COLO668 (cell line): Measurements from ENCODE around the gene ANKRD27.
A peak's percentile ranks its signal among the peaks of the same experiment; 100 is the strongest.
"Not testable (repeated sequence)": the region's sequence is repeated elsewhere in the genome, so short reads cannot be mapped to it uniquely, and the experiment has no call there.

ENCODE experiments used
- DNase-seq: peaks from one replicate; lab custom pipeline; 2025; ENCODE audit not compliant: unreplicated experiment; lab: John Stamatoyannopoulos, UW

ANKRD27 gene

DNA sequence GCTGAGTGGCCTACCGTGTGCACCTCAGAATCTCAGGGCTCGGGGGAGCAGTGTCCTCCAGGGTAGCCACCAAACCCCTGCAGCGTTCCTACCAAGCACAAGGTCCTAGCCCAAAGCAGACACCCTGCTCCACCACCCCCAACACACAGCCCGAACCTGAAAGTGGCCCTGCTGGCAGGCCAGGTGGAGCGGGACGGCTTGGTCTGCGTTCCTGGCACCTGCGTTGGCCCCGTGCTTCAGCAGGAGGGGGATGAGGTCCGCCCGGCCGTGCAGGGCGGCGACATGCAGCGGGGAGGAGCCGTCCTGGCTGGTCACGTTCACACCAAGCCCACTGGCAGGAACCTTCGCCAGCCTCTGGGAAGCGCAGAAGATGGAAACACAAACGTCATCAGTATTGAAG is 67.5 kb downstream of the ANKRD27 start:
- DNase-seq: no peak

DNA sequence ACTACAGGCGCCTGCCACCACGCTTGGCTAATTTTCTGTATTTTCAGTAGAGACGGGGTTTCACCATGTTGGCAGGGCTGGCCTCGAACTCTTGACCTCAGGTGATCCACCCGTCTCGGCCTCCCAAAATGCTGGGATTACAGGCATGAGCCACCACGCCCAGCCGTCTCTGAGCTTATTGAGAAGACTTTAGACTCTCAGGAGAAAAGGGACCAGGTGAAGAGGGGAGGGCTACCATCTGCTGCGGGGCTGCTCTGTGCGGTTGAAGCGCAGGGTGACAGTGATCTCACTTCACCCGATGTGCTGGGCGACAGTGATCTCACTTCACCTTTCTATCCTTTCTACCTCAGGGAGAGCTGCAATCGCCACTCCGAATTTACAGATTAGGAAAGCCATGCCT is 68.7 kb downstream of the ANKRD27 start:
- no peak for DNase-seq

GRCh38 chr19:32605544-32605943 is 69.4 kb downstream of the ANKRD27 start:
- no peak for DNase-seq

GRCh38 chr19:32603961-32604360 is 71.0 kb downstream of the ANKRD27 start:
- no peak for DNase-seq

DNA sequence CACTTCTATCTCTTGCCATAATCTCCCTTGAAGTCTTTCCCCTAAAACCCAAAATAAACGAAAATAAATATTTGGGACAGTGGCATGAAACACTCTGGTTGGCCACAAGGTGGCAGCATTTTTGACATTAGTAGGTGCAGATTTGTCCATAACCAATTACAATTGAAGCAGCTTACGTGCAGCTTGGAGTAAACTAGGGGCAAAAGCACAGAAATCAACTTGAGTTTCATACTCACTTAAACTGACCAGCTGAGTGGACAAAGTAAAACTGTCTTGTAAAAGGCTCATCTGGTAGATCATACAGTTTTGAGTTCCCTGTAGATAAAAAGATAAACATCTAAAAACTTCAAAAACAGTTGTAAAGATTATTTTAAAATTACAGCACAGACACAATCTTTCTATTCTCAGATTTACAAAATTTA is 75.2 kb downstream of the ANKRD27 start:
- DNase-seq: peak; percentile 22

DNA sequence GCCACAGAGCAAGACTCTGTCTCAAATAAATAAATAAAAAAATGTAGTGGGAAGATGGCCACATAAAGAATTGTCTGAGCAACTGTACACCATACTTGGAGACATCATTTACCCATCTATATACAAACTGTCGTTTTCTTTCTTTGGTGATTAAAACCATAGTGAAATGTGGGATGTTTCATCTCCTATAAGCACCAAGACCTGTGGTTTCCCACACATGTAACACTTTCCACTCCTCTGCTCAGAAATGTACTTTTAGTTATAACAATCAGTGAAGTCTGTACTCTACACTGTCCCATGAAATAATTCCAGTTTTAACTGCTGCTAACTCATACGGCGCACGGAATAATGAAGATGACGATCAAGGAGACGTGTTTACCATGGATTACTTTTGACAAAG is 75.7 kb downstream of the ANKRD27 start:
- no peak for DNase-seq

- no peak for DNase-seq
Measured at GRCh38 chr19:32598022-32598421, 77.0 kb downstream of the ANKRD27 start.

DNA sequence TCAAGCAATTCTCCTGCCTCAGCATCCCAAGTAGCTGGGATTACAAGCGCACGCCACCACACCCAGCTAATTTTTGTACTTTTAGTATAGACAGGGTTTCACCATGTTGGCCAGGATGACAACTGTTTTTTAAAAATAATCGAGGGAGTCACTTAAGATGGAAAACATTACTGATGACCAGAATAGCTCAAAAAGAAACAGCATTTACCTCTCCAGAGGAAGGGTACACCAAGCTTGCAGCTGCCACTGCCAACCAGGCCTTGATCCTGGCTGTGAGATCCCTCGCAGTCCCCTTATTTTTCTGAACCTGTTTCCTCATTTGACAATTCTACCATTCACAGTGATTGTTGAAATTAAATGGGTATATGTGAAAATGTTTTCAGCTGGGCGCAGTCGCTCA is 79.5 kb downstream of the ANKRD27 start:
- no peak for DNase-seq

- no peak for DNase-seq
Measured at GRCh38 chr19:32594021-32594420, 81.0 kb downstream of the ANKRD27 start.

DNA sequence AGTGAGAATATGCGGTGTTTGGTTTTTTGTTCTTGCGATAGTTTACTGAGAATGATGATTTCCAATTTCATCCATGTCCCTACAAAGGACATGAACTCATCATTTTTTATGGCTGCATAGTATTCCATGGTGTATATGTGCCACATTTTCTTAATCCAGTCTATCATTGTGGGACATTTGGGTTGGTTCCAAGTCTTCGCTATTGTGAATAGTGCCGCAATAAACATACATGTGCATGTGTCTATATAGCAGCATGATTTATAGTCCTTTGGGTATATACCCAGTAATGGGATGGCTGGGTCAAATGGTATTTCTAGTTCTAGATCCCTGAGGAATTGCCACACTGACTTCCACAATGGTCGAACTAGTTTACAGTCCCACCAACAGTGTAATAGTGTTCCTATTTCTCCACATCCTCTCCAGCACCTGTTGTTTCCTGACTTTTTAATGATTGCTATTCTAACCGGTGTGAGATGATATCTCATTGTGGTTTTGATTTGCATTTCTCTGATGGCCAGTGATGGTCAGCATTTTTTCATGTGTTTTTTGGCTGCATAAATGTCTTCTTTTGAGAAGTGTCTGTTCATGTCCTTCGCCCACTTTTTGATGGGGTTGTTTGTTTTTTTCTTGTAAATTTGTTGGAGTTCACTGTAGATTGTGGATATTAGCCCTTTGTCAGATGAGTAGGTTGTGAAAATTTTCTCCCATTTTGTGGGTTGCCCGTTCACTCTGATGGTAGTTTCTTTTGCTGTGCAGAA is 87.1 kb downstream of the ANKRD27 start:
- DNase-seq: not testable (repeated sequence)

DNA sequence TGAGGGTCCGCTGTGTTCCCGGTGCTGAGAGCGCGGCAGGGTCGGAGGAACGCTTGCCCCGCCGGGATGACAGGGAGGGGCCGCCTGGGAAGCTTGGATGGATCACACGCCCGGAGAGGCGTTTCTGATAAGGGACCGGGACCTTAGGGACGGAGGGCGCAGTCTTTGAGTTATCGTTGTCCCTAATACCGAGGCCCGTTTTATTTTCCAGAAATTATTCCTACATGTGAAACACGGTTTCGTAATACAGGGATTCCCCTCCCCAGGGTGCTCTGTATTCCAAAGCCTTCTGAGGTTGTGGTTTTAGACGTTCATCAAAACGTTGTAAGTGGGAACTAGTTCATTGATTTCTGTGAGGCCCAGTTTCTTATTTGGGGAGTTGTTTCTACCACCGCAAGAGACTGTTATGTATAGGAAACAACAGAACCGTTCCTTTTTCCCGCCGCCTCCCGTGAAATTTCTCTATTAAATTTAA is 93.2 kb downstream of the ANKRD27 start:
- DNase-seq: peak; percentile 24

- DNase-seq: peak; percentile 98
Measured at GRCh38 chr19:32580901-32581704, 93.9 kb downstream of the ANKRD27 start, which contains the start of gene PDCD5. Gene PDCD5 (plus strand): TSS chr19:32581190. CDS start chr19:32581262, 72 bp downstream.

DNA sequence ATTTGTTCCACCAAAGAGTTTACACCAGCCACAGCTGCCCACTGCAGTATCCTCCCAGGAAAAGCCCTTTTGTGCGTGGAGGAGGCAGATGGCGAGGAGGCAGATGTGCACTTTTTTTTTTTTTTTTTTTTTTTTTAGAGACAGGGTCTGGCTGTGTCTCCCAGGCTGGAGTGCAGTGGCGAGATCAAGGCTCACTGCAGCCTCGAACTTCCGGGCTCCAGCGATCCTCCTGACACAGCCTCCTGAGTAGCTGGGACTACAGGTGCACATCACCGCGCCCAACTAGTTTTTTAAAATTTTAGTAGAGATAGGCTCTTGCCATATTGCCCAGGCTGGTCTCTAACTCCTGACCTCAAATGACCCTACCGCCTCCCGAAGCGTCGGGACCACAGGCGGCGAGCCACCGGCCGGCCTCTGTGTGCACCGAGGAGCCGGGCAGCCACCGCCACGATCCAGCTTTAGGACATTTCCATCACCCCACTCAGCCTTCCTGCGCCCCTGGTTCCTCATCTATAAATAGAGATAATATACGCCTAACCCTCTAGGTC is 94.6 kb downstream of the ANKRD27 start:
- peak; percentile 22 for DNase-seq

DNA sequence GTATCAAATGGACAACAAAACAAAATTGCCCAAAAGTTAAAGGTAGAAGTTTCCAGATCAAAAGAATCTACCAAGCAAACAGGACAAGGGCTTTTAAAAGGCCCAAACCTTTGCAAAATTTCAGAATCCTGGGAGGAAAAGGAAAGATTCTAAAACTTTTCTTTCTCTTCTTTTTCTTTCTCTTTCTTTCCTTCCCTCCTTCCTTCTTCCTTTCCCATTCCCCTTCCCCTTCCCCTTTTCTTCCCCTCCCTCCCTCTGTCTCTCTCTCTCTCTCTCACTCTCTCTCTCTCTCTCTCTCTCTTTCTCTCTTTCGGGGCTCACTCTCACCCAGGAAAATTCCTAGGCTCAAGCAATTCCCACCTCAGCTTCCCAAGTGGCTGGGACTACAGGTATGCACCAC is 98.2 kb downstream of the ANKRD27 start:
- no peak for DNase-seq

- no peak for DNase-seq
Measured at GRCh38 chr19:32573492-32573794, 101.5 kb downstream of the ANKRD27 start.

GRCh38 chr19:32572700-32573491 is 102.1 kb downstream of the ANKRD27 start:
- not testable (repeated sequence) for DNase-seq

GRCh38 chr19:32571471-32572075 is 103.4 kb downstream of the ANKRD27 start:
- DNase-seq: not testable (repeated sequence)

DNA sequence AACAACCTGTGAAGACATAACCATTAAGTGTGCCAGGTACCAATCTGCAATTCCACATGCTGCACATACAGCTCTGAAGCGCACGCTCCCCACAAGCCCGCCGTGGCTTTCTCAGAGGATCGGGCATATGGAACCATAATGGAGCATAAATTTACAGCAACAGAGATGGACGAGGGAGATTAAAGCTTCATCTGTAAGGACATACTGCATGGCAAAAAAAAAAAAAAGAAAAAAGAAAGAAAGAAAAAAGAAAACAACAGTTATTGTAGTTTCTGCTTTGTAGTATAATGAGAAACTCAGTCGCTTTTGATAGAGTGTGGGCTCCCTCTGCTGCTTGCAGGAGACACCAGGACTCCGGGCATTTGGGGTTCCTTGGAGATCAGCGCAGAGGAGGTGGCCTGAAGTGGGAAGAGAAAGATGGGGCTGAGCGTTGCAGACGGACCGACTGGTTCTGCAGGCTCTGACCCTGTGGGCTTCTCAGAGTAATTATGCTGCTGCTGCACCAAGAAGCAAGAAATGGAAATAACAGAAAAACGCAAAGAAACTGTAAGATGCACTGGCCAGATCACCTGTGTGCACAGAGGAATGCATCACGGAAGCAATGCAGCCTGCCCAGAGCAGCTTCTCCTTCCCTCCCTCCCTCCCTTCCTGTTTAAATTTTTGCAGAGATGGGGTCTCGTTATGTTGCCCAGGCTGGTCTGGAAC is 104.7 kb downstream of the ANKRD27 start:
- peak; percentile 42 for DNase-seq

DNA sequence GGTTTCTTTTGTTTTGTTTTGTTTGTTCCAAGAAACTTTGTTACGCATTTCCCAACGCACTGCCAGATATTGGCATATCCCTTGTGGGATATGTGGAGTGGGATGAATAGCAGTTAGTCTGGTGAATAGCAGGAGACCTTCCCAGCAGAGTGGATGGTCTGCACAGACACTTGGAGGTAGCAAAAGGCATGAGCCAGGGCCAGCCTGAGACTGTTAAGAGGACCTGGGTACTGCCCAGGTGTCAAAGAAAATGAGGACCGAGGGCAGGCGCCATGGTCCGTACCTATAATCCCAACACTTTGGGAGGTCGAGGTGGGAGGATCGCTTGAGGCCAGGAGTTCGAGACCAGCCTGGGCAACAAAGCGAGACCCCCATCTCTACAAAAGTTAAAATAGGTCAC is 107.5 kb downstream of the ANKRD27 start:
- DNase-seq: no peak

DNA sequence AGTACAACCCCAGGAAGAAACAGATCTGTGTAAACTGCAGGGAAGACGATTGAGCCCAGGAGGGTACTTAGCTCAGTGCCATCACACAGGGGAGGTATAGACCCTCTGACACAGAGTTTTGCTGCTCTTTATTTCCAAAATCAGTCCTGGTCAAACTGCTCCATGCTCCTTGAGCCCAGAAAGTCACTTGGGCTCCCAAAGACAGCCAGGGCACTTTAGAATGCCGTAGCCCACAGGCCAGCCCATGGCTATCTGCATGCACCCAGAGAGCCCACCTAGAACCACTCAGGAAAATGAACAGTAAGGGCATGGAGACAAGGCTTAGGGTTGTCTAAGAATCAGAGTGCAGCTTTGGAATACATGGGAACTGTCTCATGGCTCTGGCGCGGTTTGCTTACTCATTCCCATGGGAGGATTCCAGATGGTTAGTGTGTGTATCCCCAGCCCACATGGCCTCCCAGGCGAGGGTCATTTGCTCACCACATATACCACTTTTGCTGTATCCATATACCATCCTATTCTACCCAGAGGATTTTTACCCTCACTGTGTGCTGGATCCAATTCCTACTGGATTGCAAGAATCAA is 108.6 kb downstream of the ANKRD27 start:
- no peak for DNase-seq
